ENCODE results near the gene REEP6. TPM values are rescaled to one million over a fixed set of nuclear protein-coding genes. Genes with fewer than 3 reads are reported as not detected.

The REEP6 gene
- total RNA-seq, 1 donor from 2014 or later, result 9.7 TPM

- H3K27me3 ChIP-seq (ENCODE audit: control insufficient read depth, insufficient read depth, low read length), result peaks cover 12% of the 10 kb centered on the region
- no peak for TF ChIP-seq CTCF (IDR thresholded peaks at IDR 0.05; ENCODE audit: insufficient read depth, low read length, poor library complexity, severe bottlenecking)
- no peak overlapping the region for H3K4me3 ChIP-seq (ENCODE audit: low read depth, low read length)
- H3K36me3 ChIP-seq (ENCODE audit: control insufficient read depth, insufficient read depth, low read length), result no peaks in the 10 kb centered on the region
- no peak for DNase-seq (ENCODE audit: low read depth)
Measured at GRCh38 chr19:1488282-1488601, 2.7 kb upstream of the REEP6 start.

- H3K27me3 ChIP-seq (ENCODE audit: control insufficient read depth, insufficient read depth, low read length), result peaks cover 12% of the 10 kb centered on the region
- H3K4me3 ChIP-seq (ENCODE audit: low read depth, low read length), result peak overlapping the region; percentile 52
- TF ChIP-seq CTCF (IDR thresholded peaks at IDR 0.05; ENCODE audit: insufficient read depth, low read length, poor library complexity, severe bottlenecking), result no peak
- no peak for DNase-seq (ENCODE audit: low read depth)
- no peaks in the 10 kb centered on the region for H3K36me3 ChIP-seq (ENCODE audit: control insufficient read depth, insufficient read depth, low read length)
Measured at GRCh38 chr19:1489463-1490310, 1.3 kb upstream of the REEP6 start.

DNA sequence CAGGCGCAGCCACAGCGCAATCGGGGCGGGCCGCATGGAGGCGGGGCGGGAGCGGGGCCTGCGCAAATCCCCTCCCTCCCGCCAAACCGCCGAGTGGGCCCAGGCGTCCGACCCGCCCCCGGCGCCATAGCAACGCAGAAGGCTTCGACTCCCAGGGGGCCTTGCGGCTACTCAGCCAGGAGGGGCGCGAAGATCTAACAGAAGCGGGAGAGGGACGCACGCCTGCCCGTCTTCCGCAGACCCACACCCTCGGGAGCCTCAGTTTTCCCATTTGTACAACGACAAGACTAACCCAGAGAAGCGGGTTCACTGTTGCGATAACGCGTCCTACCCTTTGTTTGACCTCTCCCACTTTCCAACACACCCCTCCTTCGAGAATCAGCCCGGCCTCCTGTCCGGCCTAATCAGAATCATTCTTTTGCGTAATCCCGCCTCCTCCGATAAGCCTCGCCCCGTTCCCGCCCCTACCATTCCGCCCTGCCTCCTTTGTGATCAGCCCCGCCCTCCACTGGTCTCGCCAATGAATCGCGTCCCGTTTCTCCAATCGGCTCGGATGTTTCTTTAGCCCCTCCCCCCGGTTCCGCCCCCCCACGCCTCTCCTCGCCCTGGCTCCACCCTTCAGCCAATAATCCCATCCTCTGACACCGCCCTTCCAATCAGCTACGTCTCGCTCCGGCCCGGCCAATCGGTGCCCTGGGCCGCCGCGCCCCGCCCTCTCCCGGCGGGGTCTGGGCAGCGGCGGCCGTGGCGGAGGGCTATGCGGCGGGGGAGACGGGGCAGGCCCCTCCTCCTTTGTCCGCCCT is 469 bp upstream of the REEP6 start, which contains the start of gene PCSK4:
TSS of gene PCSK4 (minus strand) at position 40 of the 803 bp plus-strand sequence. CDS start at position 36, 4 bp downstream.
- H3K4me3 ChIP-seq (ENCODE audit: low read depth, low read length), result peak within 1 kb of the TSS; percentile 52
- peak; percentile 81 for DNase-seq (ENCODE audit: low read depth)
- H3K27me3 ChIP-seq (ENCODE audit: control insufficient read depth, insufficient read depth, low read length), result peaks cover 13% of the 10 kb centered on the region
- TF ChIP-seq CTCF (IDR thresholded peaks at IDR 0.05; ENCODE audit: insufficient read depth, low read length, poor library complexity, severe bottlenecking), result no peak
- no peaks in the 10 kb centered on the region for H3K36me3 ChIP-seq (ENCODE audit: control insufficient read depth, insufficient read depth, low read length)

GRCh38 chr19:1491849-1492170 is 829 bp downstream of the REEP6 start:
- Histone ChIP-seq H3K36me3 (ENCODE audit: control insufficient read depth, insufficient read depth, low read length) (no peaks in the 10 kb centered on the region), H3K27me3 (ENCODE audit: control insufficient read depth, insufficient read depth, low read length) (peaks cover 20% of the 10 kb centered on the region), H3K4me3 (ENCODE audit: low read depth, low read length) (no peak overlapping the region)
- no peak for TF ChIP-seq CTCF (IDR thresholded peaks at IDR 0.05; ENCODE audit: insufficient read depth, low read length, poor library complexity, severe bottlenecking)
- DNase-seq (ENCODE audit: low read depth), result no peak

- H3K36me3 ChIP-seq (ENCODE audit: control insufficient read depth, insufficient read depth, low read length), result no peaks in the 10 kb centered on the region
- DNase-seq (ENCODE audit: low read depth), result no peak
- H3K4me3 ChIP-seq (ENCODE audit: low read depth, low read length), result no peak overlapping the region
- TF ChIP-seq CTCF (IDR thresholded peaks at IDR 0.05; ENCODE audit: insufficient read depth, low read length, poor library complexity, severe bottlenecking), result no peak
- peaks cover 25% of the 10 kb centered on the region for H3K27me3 ChIP-seq (ENCODE audit: control insufficient read depth, insufficient read depth, low read length)
Measured at GRCh38 chr19:1492474-1493006, 1.6 kb downstream of the REEP6 start.
